Measurements from ENCODE around the gene FAM13A.
"Not testable (repeated sequence)": the region's sequence is repeated elsewhere in the genome, so short reads cannot be mapped to it uniquely, and the experiment has no call there.

FAM13A gene

GRCh38 chr4:89070041-89070440 is 13.1 kb upstream of the FAM13A start:
- no peak for DNase-seq (ENCODE audit: low spot score)
- Histone ChIP-seq H3K27me3 (ENCODE audit: insufficient read depth, poor library complexity, severe bottlenecking) (no peaks in the 10 kb centered on the region), H3K36me3 (ENCODE audit: low read depth) (no peaks in the 10 kb centered on the region), H3K4me3 (ENCODE audit: severe bottlenecking) (no peak overlapping the region), H3K4me1 (ENCODE audit: insufficient read depth, poor library complexity, severe bottlenecking) (no peaks in the 10 kb centered on the region), H3K9me3 (ENCODE audit: severe bottlenecking) (no peaks in the 10 kb centered on the region), H3K27ac (ENCODE audit: poor library complexity, severe bottlenecking) (no peak overlapping the region)
- no peak for ATAC-seq (ENCODE audit: low read depth)
- no peak for TF ChIP-seq CTCF (IDR thresholded peaks at IDR 0.05; ENCODE audit: poor library complexity, severe bottlenecking)

GRCh38 chr4:89069481-89069880 is 12.5 kb upstream of the FAM13A start:
- ATAC-seq (ENCODE audit: low read depth): no peak
- Histone ChIP-seq H3K4me3 (ENCODE audit: severe bottlenecking) (no peak overlapping the region), H3K27ac (ENCODE audit: poor library complexity, severe bottlenecking) (no peak overlapping the region), H3K36me3 (ENCODE audit: low read depth) (no peaks in the 10 kb centered on the region), H3K4me1 (ENCODE audit: insufficient read depth, poor library complexity, severe bottlenecking) (no peaks in the 10 kb centered on the region), H3K9me3 (ENCODE audit: severe bottlenecking) (no peaks in the 10 kb centered on the region), H3K27me3 (ENCODE audit: insufficient read depth, poor library complexity, severe bottlenecking) (no peaks in the 10 kb centered on the region)
- TF ChIP-seq CTCF (IDR thresholded peaks at IDR 0.05; ENCODE audit: poor library complexity, severe bottlenecking): no peak
- DNase-seq (ENCODE audit: low spot score): no peak

- ATAC-seq (ENCODE audit: low read depth): no peak
These were observed 10.4 kb upstream of the FAM13A start for GRCh38 chr4:89067417-89067816.

GRCh38 chr4:89064848-89065247 is 7.9 kb upstream of the FAM13A start:
- H3K27me3 ChIP-seq (ENCODE audit: insufficient read depth, poor library complexity, severe bottlenecking): no peaks in the 10 kb centered on the region
- no peaks in the 10 kb centered on the region for H3K36me3 ChIP-seq (ENCODE audit: low read depth)
- no peaks in the 10 kb centered on the region for H3K9me3 ChIP-seq (ENCODE audit: severe bottlenecking)
- no peak for TF ChIP-seq CTCF (IDR thresholded peaks at IDR 0.05; ENCODE audit: poor library complexity, severe bottlenecking)
- no peak overlapping the region for H3K4me3 ChIP-seq (ENCODE audit: severe bottlenecking)
- no peak overlapping the region for H3K27ac ChIP-seq (ENCODE audit: poor library complexity, severe bottlenecking)
- ATAC-seq (ENCODE audit: low read depth) (no peak), DNase-seq (ENCODE audit: low spot score) (no peak)
- no peaks in the 10 kb centered on the region for H3K4me1 ChIP-seq (ENCODE audit: insufficient read depth, poor library complexity, severe bottlenecking)

More at GRCh38 chr4:89067417-89067816, 10.4 kb upstream of the FAM13A start:
- TF ChIP-seq CTCF (IDR thresholded peaks at IDR 0.05; ENCODE audit: poor library complexity, severe bottlenecking): no peak
- Histone ChIP-seq H3K9me3 (ENCODE audit: severe bottlenecking) (no peaks in the 10 kb centered on the region), H3K36me3 (ENCODE audit: low read depth) (no peaks in the 10 kb centered on the region), H3K4me3 (ENCODE audit: severe bottlenecking) (no peak overlapping the region), H3K4me1 (ENCODE audit: insufficient read depth, poor library complexity, severe bottlenecking) (no peaks in the 10 kb centered on the region), H3K27me3 (ENCODE audit: insufficient read depth, poor library complexity, severe bottlenecking) (no peaks in the 10 kb centered on the region), H3K27ac (ENCODE audit: poor library complexity, severe bottlenecking) (no peak overlapping the region)
- DNase-seq (ENCODE audit: low spot score): no peak

- not testable (repeated sequence) for H3K27me3 ChIP-seq (ENCODE audit: insufficient read depth, poor library complexity, severe bottlenecking)
These were observed 859 bp upstream of the FAM13A start for GRCh38 chr4:89057844-89058243.

More at GRCh38 chr4:89057844-89058243, 859 bp upstream of the FAM13A start:
- H3K27ac ChIP-seq (ENCODE audit: poor library complexity, severe bottlenecking); DNase-seq (ENCODE audit: low spot score); H3K9me3 ChIP-seq (ENCODE audit: severe bottlenecking); ATAC-seq (ENCODE audit: low read depth); H3K36me3 ChIP-seq (ENCODE audit: low read depth); H3K4me3 ChIP-seq (ENCODE audit: severe bottlenecking): not testable (repeated sequence)
- peaks cover 14% of the 10 kb centered on the region for H3K4me1 ChIP-seq (ENCODE audit: insufficient read depth, poor library complexity, severe bottlenecking)
